Neural cell (in vitro differentiated cells): ENCODE measurements around the gene PRKAG2. TPM values are rescaled to one million over a fixed set of nuclear protein-coding genes. Genes with fewer than 3 reads are reported as not detected.

Source experiments
- H2AFZ ChIP-seq: fragments of 200-600, 300-800 bp; sonication (generic), shearing (Covaris generic); 2 replicates; pipeline ENCODE4 v1.6.0; 2014; ENCODE audit warnings: low read depth, mild to moderate bottlenecking, antibody characterized with exemption, low read length, moderate library complexity
- H3F3A ChIP-seq: fragments of 200-600 bp; shearing (Covaris generic); 2 replicates; pipeline ENCODE4 v1.6.1; 2016; ENCODE audit warnings: mild to moderate bottlenecking, moderate library complexity, mixed read lengths, antibody characterized with exemption, low read length; ENCODE audit not compliant: insufficient read depth, poor library complexity, severe bottlenecking
- H3K27ac ChIP-seq: fragments of 200-600, 300-800 bp; sonication (generic), shearing (Covaris generic); 2 replicates; pipeline ENCODE4 v1.5.1; 2014; ENCODE audit warnings: mild to moderate bottlenecking, low read length, moderate library complexity
- H3K27me3 ChIP-seq: fragments of 300-800, 200-600 bp; sonication (generic), shearing (Covaris generic); 2 replicates; pipeline ENCODE4 v1.6.0; 2014; ENCODE audit warnings: mild to moderate bottlenecking, low read depth, low read length, moderate library complexity; ENCODE audit not compliant: insufficient read depth
- H3K36me3 ChIP-seq: fragments of 300-800, 200-600 bp; sonication (generic), shearing (Covaris generic); 2 replicates; pipeline ENCODE4 v1.5.1; 2014; ENCODE audit warnings: mild to moderate bottlenecking, antibody characterized with exemption, low read length, moderate library complexity; ENCODE audit not compliant: insufficient read depth
- H3K4me2 ChIP-seq: fragments of 300-800, 200-600 bp; sonication (generic), shearing (Covaris generic); 2 replicates; pipeline ENCODE4 v1.6.0; 2014; ENCODE audit warnings: mild to moderate bottlenecking, low read length
- H3K4me3 ChIP-seq: fragments of 300-800, 200-600 bp; sonication (generic), shearing (Covaris generic); 2 replicates; pipeline ENCODE4 v1.5.1; 2014; ENCODE audit warnings: mild to moderate bottlenecking, low read length, moderate library complexity
- H3K79me2 ChIP-seq: fragments of 200-600 bp; shearing (Covaris generic); replicated peaks from 2 replicates; pipeline ENCODE4 v1.6.0; 2014; ENCODE audit warnings: mild to moderate bottlenecking, low read length, moderate library complexity; ENCODE audit not compliant: insufficient read depth
- H3K9ac ChIP-seq: fragments of 300-800, 200-600 bp; sonication (generic), shearing (Covaris generic); 2 replicates; pipeline ENCODE4 v1.6.1; 2016; ENCODE audit warnings: mild to moderate bottlenecking, low read length, mixed read lengths
- H3K9me2 ChIP-seq: fragments of 200-600 bp; shearing (Covaris generic); 2 replicates; pipeline ENCODE4 v1.6.1; 2016; ENCODE audit warnings: mild to moderate bottlenecking, low read length, mixed read lengths; ENCODE audit not compliant: insufficient read depth
- H3K9me3 ChIP-seq: fragments of 200-600, 300-800 bp; sonication (generic), shearing (Covaris generic); 2 replicates; pipeline ENCODE4 v1.6.1; 2016; ENCODE audit warnings: mild to moderate bottlenecking, mixed run types, low read length, moderate library complexity, mixed read lengths
- H4K20me1 ChIP-seq: fragments of 200-600 bp; shearing (Covaris generic); 2 replicates; pipeline ENCODE4 v1.6.1; 2016; ENCODE audit warnings: mild to moderate bottlenecking, mixed run types; ENCODE audit not compliant: insufficient read depth
- CTCF ChIP-seq: fragments of 450-650 bp; IDR thresholded peaks from 2 replicates; pipeline ENCODE4 v1.5.1; 2014; ENCODE audit warnings: antibody characterized with exemption, mild to moderate bottlenecking, moderate library complexity; ENCODE audit not compliant: poor library complexity, severe bottlenecking
- EP300 ChIP-seq: fragments of 450-650 bp; conservative IDR thresholded peaks from 2 replicates; pipeline ENCODE4 v1.6.1; 2014; ENCODE audit warnings: antibody characterized with exemption, mild to moderate bottlenecking, moderate library complexity; ENCODE audit not compliant: poor library complexity, severe bottlenecking
- EZH2 ChIP-seq: fragments of 200-600, 300-800 bp; shearing (Covaris generic), sonication (generic); IDR thresholded peaks from 2 replicates; pipeline ENCODE4 v1.6.1; 2014; ENCODE audit warnings: antibody characterized with exemption, low read length, borderline replicate concordance, mild to moderate bottlenecking; ENCODE audit not compliant: insufficient read depth, poor library complexity, severe bottlenecking
- MXI1 ChIP-seq: fragments of 450-650 bp; conservative IDR thresholded peaks from 2 replicates; pipeline ENCODE4 v1.6.1; 2014; ENCODE audit warnings: antibody characterized with exemption, mild to moderate bottlenecking; ENCODE audit not compliant: poor library complexity, severe bottlenecking
- POLR2AphosphoS5 ChIP-seq: IDR thresholded peaks from 2 replicates; pipeline ENCODE4 v1.6.1; 2012
- RAD21 ChIP-seq: fragments of 450-650 bp; conservative IDR thresholded peaks from 2 replicates; pipeline ENCODE4 v1.6.1; 2014; ENCODE audit warnings: antibody characterized with exemption, mild to moderate bottlenecking, moderate library complexity
- REST ChIP-seq: IDR thresholded peaks from 2 replicates; pipeline ENCODE4 v1.6.1; 2012; ENCODE audit warnings: borderline replicate concordance
- SMC3 ChIP-seq: fragments of 450-650 bp; conservative IDR thresholded peaks from 2 replicates; pipeline ENCODE4 v1.6.1; 2014; ENCODE audit warnings: antibody characterized with exemption, mild to moderate bottlenecking, moderate library complexity; ENCODE audit not compliant: poor library complexity
- TAF1 ChIP-seq: IDR thresholded peaks from 2 replicates; pipeline ENCODE4 v1.6.1; 2012; ENCODE audit warnings: low read depth
- polyA plus RNA-seq: library from polyadenylated mRNA; depleted of rRNA; stranded (reverse); fragments of >200 nt; gene quantifications from 2 replicates; pipeline ENCODE4 v1.2.3, GENCODE V29; 2014

PRKAG2 gene
- polyA plus RNA-seq, 1 donor from 2014 or later = 22.9 TPM

GRCh38 chr7:151824373-151824933, 52.5 kb downstream of the PRKAG2 start:
- H4K20me1 ChIP-seq = no peaks in the 10 kb centered on the region
- no peak overlapping the region for H3K27ac ChIP-seq
- no peaks in the 10 kb centered on the region for H3K9me2 ChIP-seq
- H3K36me3 ChIP-seq = no peaks in the 10 kb centered on the region
- H3K4me3 ChIP-seq = no peak overlapping the region
- TF ChIP-seq SMC3 = no peak
- no peak overlapping the region for H3K4me2 ChIP-seq
- no peak overlapping the region for H3K9ac ChIP-seq
- no peak overlapping the region for H2AFZ ChIP-seq
- H3K79me2 ChIP-seq = no peaks in the 10 kb centered on the region
- no peaks in the 10 kb centered on the region for H3F3A ChIP-seq
- H3K9me3 ChIP-seq = no peaks in the 10 kb centered on the region
- H3K27me3 ChIP-seq = no peaks in the 10 kb centered on the region

- Histone ChIP-seq H3K9ac (no peak overlapping the region), H3K79me2 (no peaks in the 10 kb centered on the region), H4K20me1 (no peaks in the 10 kb centered on the region), H2AFZ (no peak overlapping the region), H3K9me2 (no peaks in the 10 kb centered on the region), H3K9me3 (no peaks in the 10 kb centered on the region), H3K27me3 (no peaks in the 10 kb centered on the region), H3K4me3 (no peak overlapping the region), H3K27ac (no peak overlapping the region), H3K4me2 (no peak overlapping the region), H3F3A (no peaks in the 10 kb centered on the region), H3K36me3 (no peaks in the 10 kb centered on the region)
- TF ChIP-seq REST = no peak
- no peak for TF ChIP-seq CTCF
- TF ChIP-seq EP300 = no peak
- TF ChIP-seq MXI1 = no peak
- TF ChIP-seq SMC3 = no peak
- TF ChIP-seq EZH2 = no peak
- TF ChIP-seq TAF1 = no peak
- no peak for TF ChIP-seq RAD21
- no peak for TF ChIP-seq POLR2AphosphoS5
Measured at GRCh38 chr7:151823566-151824372, 53.1 kb downstream of the PRKAG2 start.
